SJSA1 (cell line): ENCODE results near the gene BBS9. TPM values are rescaled to one million over a fixed set of nuclear protein-coding genes. Genes with fewer than 3 reads are reported as not detected.
A peak's percentile ranks its signal among the peaks of the same experiment; 100 is the strongest.

Source experiments
- DNase-seq, 2 experiments: peaks; one replicate each; pipeline ENCODE4 v3.0.0-alpha.2; 2015 to 2020; ENCODE audit warnings: low spot score in 2 of 2, low read depth in 1 of 2
- H3K27ac ChIP-seq: fragments of 250-450 bp; sonication (Bioruptor Pico); 2 replicates; pipeline ENCODE4 v1.5.1; 2020; ENCODE audit warnings: mild to moderate bottlenecking, moderate library complexity
- H3K27me3 ChIP-seq: fragments of 250-450 bp; sonication (Bioruptor Pico); replicated peaks from 2 replicates; pipeline ENCODE4 v1.5.1; 2020; ENCODE audit warnings: mild to moderate bottlenecking, moderate library complexity
- H3K36me3 ChIP-seq: fragments of 250-450 bp; sonication (Bioruptor Pico); 2 replicates; pipeline ENCODE4 v1.5.1; 2020; ENCODE audit warnings: mild to moderate bottlenecking
- H3K4me1 ChIP-seq: fragments of 250-450 bp; sonication (Bioruptor Pico); replicated peaks from 2 replicates; pipeline ENCODE4 v1.6.1; 2021; ENCODE audit warnings: mild to moderate bottlenecking
- H3K4me3 ChIP-seq: fragments of 250-450 bp; sonication (Bioruptor Pico); 2 replicates; pipeline ENCODE4 v1.5.1; 2020; ENCODE audit warnings: mild to moderate bottlenecking
- H3K9me3 ChIP-seq: fragments of 250-450 bp; sonication (Bioruptor Pico); replicated peaks from 2 replicates; pipeline ENCODE4 v1.5.1; 2020; ENCODE audit warnings: mild to moderate bottlenecking
- total RNA-seq: library from RNA; depleted of rRNA; stranded (reverse); fragments of >200 nt; shearing (Covaris generic); gene quantifications from 2 replicates; pipeline ENCODE4 v1.2.3, GENCODE V29; 2014

Gene BBS9
- total RNA-seq, 1 experiment from 2014 or later = 3.6 TPM

DNA sequence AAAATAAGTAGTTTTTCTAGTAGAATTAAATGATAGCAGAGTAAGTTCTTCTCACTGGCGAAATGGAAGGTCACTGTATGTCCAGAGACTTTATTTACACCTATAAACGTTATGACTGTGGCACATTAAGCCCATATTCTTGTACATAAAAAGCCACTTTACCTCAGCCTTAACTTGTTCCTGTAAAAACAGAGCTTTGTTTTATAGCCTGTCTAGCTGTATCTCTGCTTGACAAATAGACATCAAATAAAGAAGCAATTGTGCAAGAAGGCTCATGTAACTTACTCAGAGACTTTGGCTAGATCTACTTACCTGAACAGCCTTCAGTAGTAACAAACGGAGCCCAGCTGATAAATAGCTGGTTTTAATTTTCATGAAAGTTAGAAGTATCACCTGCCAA, 451.9 kb downstream of the BBS9 start:
- H3K4me3 ChIP-seq = no peak overlapping the region
- no peaks in the 10 kb centered on the region for H3K27me3 ChIP-seq
- H3K4me1 ChIP-seq = peaks cover 3% of the 10 kb centered on the region; the same call in 1 of the 2 replicates
- H3K9me3 ChIP-seq = no peaks in the 10 kb centered on the region; the same call in 1 of the 2 replicates
- no peak for DNase-seq
- H3K27ac ChIP-seq = no peak overlapping the region
- no peaks in the 10 kb centered on the region for H3K36me3 ChIP-seq

DNA sequence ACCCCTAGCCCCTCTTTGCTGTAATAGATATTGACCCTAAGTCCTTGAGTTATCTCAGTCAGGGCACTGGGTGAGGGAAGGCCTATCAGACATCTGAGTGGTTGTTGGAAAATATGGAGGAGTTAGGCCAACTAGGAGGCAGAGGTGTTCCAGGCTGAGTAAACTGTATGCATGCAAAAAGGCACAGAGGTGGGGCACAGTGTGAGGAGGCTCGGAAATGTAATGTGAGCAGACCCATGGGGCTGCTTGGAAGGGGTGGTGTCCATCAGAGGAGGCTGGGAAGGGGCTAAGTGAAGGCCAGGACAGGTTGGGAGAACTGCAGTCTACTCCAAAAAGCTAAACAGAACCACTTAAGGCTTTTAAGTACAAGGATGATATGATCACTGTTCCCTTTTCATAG, 452.7 kb downstream of the BBS9 start:
- no peak overlapping the region for H3K4me3 ChIP-seq
- no peak overlapping the region for H3K27ac ChIP-seq
- no peaks in the 10 kb centered on the region; the same call in 1 of the 2 replicates for H3K9me3 ChIP-seq
- H3K36me3 ChIP-seq = no peaks in the 10 kb centered on the region
- no peaks in the 10 kb centered on the region for H3K27me3 ChIP-seq
- DNase-seq = no peak
- peaks cover 6% of the 10 kb centered on the region; the same call in 1 of the 2 replicates for H3K4me1 ChIP-seq

DNA sequence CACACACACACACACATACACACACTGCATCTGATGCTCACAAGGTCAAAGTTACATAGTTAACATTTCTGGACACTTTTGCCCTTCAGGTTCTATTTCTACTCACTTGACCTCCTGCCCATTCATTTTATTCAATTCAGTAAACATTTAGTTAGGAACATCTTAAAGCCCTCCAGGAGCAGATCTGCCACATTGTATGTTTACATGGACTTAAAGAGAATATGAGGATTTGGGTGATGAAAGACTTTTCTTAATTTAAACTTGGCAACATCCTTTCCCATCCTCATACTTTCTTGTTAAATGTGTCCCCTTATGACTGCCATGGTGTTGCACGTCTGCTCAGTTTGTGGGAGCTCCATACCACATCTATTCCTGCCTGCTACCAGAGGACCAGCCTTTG, 453.2 kb downstream of the BBS9 start:
- peaks cover 6% of the 10 kb centered on the region; the same call in 1 of the 2 replicates for H3K4me1 ChIP-seq
- H3K4me3 ChIP-seq = no peak overlapping the region
- H3K27me3 ChIP-seq = no peaks in the 10 kb centered on the region
- H3K27ac ChIP-seq = no peak overlapping the region
- no peaks in the 10 kb centered on the region for H3K36me3 ChIP-seq
- DNase-seq = no peak
- no peaks in the 10 kb centered on the region; the same call in 1 of the 2 replicates for H3K9me3 ChIP-seq

DNA sequence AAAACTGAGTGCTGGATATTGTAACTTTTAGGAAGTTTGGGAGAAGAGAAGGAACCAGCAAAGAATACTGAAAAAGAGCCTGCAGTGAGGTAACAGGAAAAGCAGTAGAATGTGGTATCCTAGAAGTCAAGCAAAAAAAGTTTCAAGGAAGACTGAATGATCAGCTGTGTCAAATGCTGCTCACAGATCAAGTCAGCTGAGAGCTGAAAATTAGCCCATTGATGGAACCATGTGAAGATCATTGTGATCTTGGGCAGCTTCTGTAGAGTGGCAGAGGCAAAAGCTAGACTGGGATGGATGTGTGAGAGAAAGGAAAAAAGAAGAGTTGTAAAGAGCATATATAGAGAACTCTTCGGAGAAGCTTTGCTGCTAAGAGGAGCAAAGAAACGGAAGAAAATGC, 460.5 kb downstream of the BBS9 start:
- H3K4me1 ChIP-seq = peaks cover 12% of the 10 kb centered on the region
- H3K27ac ChIP-seq = no peak overlapping the region
- DNase-seq = no peak
- H3K36me3 ChIP-seq = no peaks in the 10 kb centered on the region
- no peaks in the 10 kb centered on the region for H3K9me3 ChIP-seq
- no peak overlapping the region for H3K4me3 ChIP-seq
- H3K27me3 ChIP-seq = no peaks in the 10 kb centered on the region

DNA sequence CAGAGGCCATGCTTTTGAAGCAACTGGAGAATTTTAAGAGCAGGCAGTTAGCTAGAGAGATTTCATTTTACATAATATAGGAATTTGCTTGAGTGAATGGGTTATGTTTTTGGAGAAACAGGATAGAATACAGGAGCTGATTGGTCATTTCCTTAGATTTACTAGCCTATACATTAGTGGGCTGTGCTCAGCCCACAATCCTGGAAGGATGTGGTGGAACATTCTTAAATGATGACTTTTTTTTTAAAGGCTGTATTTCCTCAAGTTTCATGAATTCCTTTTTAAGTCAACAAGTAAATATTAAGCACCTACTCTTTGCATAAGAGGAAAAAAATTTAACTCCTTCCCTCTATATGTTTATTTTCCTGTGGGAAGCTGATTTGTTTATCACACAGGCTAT, 461.6 kb downstream of the BBS9 start:
- Histone ChIP-seq H3K36me3 (no peaks in the 10 kb centered on the region), H3K4me1 (peaks cover 12% of the 10 kb centered on the region), H3K4me3 (no peak overlapping the region), H3K27me3 (no peaks in the 10 kb centered on the region), H3K9me3 (no peaks in the 10 kb centered on the region), H3K27ac (no peak overlapping the region)
- peak in 1 of 2 experiments; percentile 9 for DNase-seq

DNA sequence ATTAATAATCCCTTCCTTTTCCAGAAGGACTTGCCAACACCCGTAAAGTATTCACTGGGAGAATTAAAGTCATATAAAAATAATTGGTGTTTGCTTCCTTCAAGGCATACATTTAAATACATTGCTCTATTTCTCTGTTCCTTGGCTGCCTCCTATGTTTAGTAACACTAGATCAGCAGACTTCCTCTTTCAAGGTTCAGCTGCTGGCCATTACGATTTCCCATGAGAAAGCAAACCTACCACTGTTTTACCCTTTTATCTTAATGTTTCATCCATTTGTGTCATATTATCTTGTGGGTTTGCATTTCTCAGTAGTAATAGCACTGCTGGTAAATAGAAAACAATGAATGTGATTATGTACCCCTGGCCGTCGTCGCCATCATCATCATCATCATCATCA, 462.1 kb downstream of the BBS9 start:
- Histone ChIP-seq H3K36me3 (no peaks in the 10 kb centered on the region), H3K4me3 (no peak overlapping the region), H3K9me3 (no peaks in the 10 kb centered on the region), H3K4me1 (peaks cover 6% of the 10 kb centered on the region), H3K27ac (no peak overlapping the region), H3K27me3 (no peaks in the 10 kb centered on the region)
- no peak for DNase-seq

DNA sequence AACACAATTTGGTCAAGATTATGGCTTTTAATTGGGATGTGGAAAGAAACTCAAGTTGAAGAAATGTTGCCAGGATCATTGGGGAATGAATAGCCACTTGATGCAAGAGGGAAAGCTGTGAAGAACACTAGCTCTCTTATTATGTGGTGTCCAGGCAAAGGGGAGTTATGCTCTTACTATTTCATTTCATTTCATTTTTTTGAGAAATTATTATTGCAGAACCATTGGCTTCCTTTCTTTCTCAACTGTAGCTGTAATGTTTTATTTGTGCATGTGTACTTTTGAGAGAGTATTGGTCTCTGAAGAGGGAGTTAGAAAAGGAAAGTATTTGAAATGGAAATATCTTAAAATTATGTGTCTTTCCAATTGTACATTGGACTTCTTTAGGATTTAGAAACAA, 463.4 kb downstream of the BBS9 start:
- H3K4me3 ChIP-seq = no peak overlapping the region
- no peak overlapping the region for H3K27ac ChIP-seq
- H3K9me3 ChIP-seq = no peaks in the 10 kb centered on the region
- DNase-seq = no peak
- peaks cover 6% of the 10 kb centered on the region for H3K4me1 ChIP-seq
- H3K36me3 ChIP-seq = no peaks in the 10 kb centered on the region
- no peaks in the 10 kb centered on the region for H3K27me3 ChIP-seq

DNA sequence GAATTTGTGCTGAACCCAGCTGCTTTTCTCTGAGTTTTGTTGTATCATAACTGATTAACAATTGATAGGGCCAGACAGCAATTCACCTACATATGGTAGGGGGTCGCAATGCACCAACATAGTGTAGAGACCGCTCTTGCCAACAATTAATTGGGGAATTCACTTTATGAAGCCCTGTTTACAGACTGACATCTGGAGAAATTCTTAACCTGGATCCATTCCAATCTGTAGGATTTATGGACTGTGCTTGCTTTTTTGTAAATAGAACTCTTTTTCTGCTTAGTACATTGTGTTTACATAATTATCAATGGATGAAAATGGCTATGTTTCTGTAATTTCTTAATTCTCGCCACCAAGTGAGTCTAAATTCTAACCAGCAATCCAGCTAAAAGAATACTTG, 464.2 kb downstream of the BBS9 start:
- H3K9me3 ChIP-seq = no peaks in the 10 kb centered on the region
- H3K27ac ChIP-seq = no peak overlapping the region
- no peaks in the 10 kb centered on the region for H3K36me3 ChIP-seq

DNA sequence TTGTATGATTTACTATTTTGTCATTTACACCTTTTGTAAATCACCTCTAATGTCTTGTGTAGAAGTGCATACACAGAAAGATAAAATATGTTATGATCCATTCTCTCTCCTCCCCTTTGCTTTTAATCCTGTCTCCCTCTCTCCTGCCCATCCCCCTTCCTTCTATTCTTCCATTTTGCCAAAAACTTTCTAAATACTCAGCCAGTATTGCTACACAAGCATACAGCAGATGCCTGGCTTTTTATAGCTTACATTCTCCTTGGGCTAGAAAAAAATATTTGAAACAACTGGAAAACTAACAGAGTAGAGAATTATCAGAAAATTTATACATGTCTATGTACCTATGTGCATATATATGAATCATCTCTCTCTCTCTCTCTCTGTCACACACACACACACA, 467.3 kb downstream of the BBS9 start:
- DNase-seq = no peak
- Histone ChIP-seq H3K27me3 (no peaks in the 10 kb centered on the region), H3K27ac (no peak overlapping the region), H3K9me3 (no peaks in the 10 kb centered on the region), H3K4me1 (peaks cover under 1% of the 10 kb centered on the region; the same call in 1 of the 2 replicates), H3K36me3 (no peaks in the 10 kb centered on the region), H3K4me3 (no peak overlapping the region)

More for the DNA sequence above, 464.2 kb downstream of the BBS9 start:
- DNase-seq = no peak
- Histone ChIP-seq H3K27me3 (no peaks in the 10 kb centered on the region), H3K4me1 (peaks cover 6% of the 10 kb centered on the region), H3K4me3 (no peak overlapping the region)

DNA sequence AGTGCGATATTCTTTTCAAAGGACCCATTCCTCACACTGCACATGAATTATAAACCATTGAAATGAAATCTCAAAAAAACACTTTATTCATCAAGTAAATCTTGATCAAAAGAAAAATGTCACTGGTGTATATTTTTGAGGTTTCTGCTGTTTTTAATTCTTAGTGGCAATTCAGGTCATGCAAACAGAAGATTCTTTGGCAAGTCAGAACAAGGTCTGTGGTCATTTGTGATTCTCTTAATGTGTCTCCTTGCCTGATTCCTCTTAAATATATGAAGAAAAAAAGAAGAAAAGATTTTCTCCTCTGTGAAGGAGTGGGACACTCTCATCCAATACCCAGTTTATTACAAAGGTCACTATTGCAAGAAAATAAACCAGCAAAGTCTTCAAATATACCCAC, 467.8 kb downstream of the BBS9 start:
- no peak for DNase-seq
- H3K27ac ChIP-seq = no peak overlapping the region
- H3K9me3 ChIP-seq = no peaks in the 10 kb centered on the region
- no peaks in the 10 kb centered on the region for H3K27me3 ChIP-seq
- no peak overlapping the region for H3K4me3 ChIP-seq
- H3K4me1 ChIP-seq = no peaks in the 10 kb centered on the region
- H3K36me3 ChIP-seq = no peaks in the 10 kb centered on the region

DNA sequence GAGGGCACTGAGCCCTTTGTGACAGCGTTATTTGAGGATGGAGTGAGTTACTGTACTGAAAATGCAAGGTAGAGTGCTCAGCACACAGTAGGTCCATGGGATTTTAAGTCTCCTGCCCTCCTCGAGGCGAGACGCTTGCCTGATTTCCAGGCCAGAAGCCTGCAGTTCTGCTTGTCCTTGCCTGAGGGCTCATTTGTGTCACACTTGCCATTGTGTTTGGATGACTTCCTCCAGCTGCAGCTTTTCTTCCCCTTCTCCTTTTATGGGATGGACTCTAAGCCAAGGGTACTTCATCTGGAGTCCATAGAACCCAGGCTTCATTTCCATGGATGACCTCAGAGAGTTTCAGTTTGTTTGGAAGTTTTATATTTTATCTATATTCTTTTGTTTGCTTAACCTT, 471.7 kb downstream of the BBS9 start:
- Histone ChIP-seq H3K4me3 (no peak overlapping the region), H3K27me3 (no peaks in the 10 kb centered on the region), H3K36me3 (no peaks in the 10 kb centered on the region), H3K9me3 (no peaks in the 10 kb centered on the region), H3K4me1 (no peaks in the 10 kb centered on the region; the same call in 1 of the 2 replicates), H3K27ac (no peak overlapping the region)
- DNase-seq = no peak

DNA sequence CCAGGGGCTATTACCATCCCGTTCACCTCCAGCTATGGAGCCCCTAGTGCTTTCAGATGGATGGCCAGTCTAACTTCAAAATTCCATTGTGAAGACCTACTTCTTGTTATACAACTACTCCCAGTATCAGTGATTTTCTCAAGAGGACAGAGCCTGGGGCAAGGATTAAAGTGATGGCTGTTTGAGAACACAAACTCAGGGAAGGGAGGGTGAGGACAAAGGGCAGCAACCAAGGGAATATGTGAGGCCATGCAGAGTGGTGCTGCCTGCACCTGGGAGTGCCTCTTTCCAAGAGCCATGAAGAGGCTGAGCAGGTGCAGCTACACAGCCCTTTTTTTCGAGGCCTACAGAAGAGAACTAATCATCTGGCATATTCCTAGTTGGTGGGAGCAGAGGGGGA, 472.5 kb downstream of the BBS9 start:
- no peaks in the 10 kb centered on the region for H3K27me3 ChIP-seq
- no peaks in the 10 kb centered on the region; the same call in 1 of the 2 replicates for H3K4me1 ChIP-seq
- H3K4me3 ChIP-seq = no peak overlapping the region
- H3K9me3 ChIP-seq = no peaks in the 10 kb centered on the region
- no peak for DNase-seq
- no peak overlapping the region for H3K27ac ChIP-seq
- H3K36me3 ChIP-seq = no peaks in the 10 kb centered on the region

DNA sequence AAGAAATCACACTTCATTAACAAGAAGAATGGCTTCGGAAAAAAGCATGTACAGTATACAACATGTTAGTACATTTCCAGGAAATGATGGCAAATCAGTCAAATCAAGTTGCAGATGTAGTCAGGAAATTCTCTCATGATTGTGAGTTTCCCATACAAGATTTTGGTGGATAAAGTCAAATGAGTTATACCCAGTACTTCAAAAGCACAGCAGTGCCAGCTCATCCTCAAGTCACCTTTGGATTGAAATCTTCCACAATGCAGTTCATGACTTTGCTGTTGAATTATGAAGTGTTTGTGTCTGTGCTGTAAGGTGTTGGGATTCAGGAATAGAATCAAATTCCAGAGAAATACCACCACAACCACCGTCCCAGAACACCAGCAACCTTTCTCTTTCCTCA, 474.7 kb downstream of the BBS9 start:
- H3K27ac ChIP-seq = no peak overlapping the region

DNA sequence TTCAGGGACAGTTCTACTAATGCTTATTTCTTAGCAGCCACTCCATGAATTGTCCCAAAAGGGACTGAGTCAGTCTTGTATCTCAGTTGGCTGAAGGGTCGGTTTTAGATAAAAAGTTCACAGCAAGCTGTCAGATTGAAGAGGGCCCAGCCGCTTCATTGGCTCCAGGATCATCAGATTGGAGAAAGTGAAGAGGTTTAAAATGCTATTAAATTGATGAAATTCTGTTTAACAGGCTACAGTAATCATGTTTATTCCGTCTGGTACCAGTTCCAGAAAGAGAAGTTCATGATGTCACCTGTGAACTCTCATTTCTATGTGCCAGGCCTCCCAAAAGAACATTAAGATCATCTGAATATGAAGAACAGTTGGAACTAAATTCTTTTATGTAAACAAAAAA, 481.6 kb downstream of the BBS9 start:
- Histone ChIP-seq H3K27me3 (no peaks in the 10 kb centered on the region), H3K9me3 (no peaks in the 10 kb centered on the region), H3K4me3 (no peak overlapping the region), H3K36me3 (no peaks in the 10 kb centered on the region), H3K27ac (no peak overlapping the region), H3K4me1 (no peaks in the 10 kb centered on the region)
- DNase-seq = no peak

More for the DNA sequence above, 474.7 kb downstream of the BBS9 start:
- Histone ChIP-seq H3K9me3 (no peaks in the 10 kb centered on the region), H3K36me3 (no peaks in the 10 kb centered on the region), H3K27me3 (no peaks in the 10 kb centered on the region), H3K4me3 (no peak overlapping the region), H3K4me1 (no peaks in the 10 kb centered on the region; the same call in 1 of the 2 replicates)
- no peak for DNase-seq

DNA sequence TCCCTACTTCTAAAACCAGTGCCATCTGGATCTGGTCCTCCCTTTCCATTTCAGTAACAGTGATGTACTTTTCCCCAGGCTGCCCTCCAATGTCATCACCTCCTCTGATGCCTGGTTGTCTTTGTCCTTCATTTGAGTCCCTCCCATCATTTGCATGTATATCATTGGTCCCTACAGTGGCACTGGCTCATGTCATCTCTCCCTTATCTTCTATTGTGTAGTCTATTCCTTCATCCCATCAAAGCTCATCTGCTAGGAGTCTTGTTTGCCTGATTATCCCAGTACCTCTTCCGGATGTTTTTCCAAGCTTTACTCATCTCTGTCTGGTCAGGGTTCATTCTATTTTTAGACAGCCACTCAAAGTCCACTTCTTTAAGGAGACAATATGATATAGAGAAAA, 483.1 kb downstream of the BBS9 start:
- Histone ChIP-seq H3K4me3 (no peak overlapping the region), H3K27me3 (no peaks in the 10 kb centered on the region), H3K36me3 (no peaks in the 10 kb centered on the region), H3K27ac (no peak overlapping the region), H3K4me1 (no peaks in the 10 kb centered on the region), H3K9me3 (no peaks in the 10 kb centered on the region)
- DNase-seq = no peak
